Naive thymus-derived CD4-positive, alpha-beta T cell (primary cell): ENCODE results near the gene LNPK. TPM values are rescaled to one million over a fixed set of nuclear protein-coding genes. Genes with fewer than 3 reads are reported as not detected.
"Not testable (repeated sequence)": the region's sequence is repeated elsewhere in the genome, so short reads cannot be mapped to it uniquely, and the experiment has no call there.

Source experiments
- ATAC-seq: fragments of 150-1000 bp; cut with Tn5 transposase; 2 replicates; pipeline ENCODE4 v1.10.0; 2021; ENCODE audit warnings: mild to moderate bottlenecking, moderate library complexity
- CTCF ChIA-PET: fragments of 350-600 bp; sonication (Branson Sonifier 250); formaldehyde crosslinking; loops from one replicate; lab custom pipeline; 2021; ENCODE audit warnings: antibody characterized with exemption; lab: Charles Lee
- POLR2A ChIA-PET: fragments of 350-600 bp; sonication (Branson Sonifier 250); formaldehyde crosslinking; loops from one replicate; lab custom pipeline; 2021; ENCODE audit warnings: antibody characterized with exemption, inconsistent platforms; lab: Charles Lee
- DNase-seq, 9 donors: peaks; one replicate each; pipeline versions ENCODE4 v3.0.0 to v3.0.0-alpha.2; 2020 to 2022; ENCODE audit warnings: mixed read lengths in 1 of 9
- H3K27ac ChIP-seq: one replicate; pipeline ENCODE4 v1.7.0; 2013; ENCODE audit warnings: mild to moderate bottlenecking, low read depth, low read length, moderate library complexity
- H3K27me3 ChIP-seq, 2 donors: one replicate each; pipeline ENCODE4 v1.7.0; 2013; ENCODE audit warnings: low read length in 2 of 2, mild to moderate bottlenecking in 2 of 2, moderate library complexity in 2 of 2; ENCODE audit not compliant: control insufficient read depth in 2 of 2, insufficient read depth in 2 of 2
- H3K36me3 ChIP-seq, 3 experiments: 1 replicate in 2 of 3; 2 replicates in 1 of 3; pipeline ENCODE4 v1.7.0; 2013; ENCODE audit warnings: low read length in 3 of 3, mild to moderate bottlenecking in 3 of 3, moderate library complexity in 1 of 3; ENCODE audit not compliant: insufficient read depth in 3 of 3, control insufficient read depth in 2 of 3
- H3K4me1 ChIP-seq, 2 donors: one replicate each; pipeline ENCODE4 v1.7.0; 2013; ENCODE audit warnings: low read length in 2 of 2, mild to moderate bottlenecking in 2 of 2, moderate library complexity in 1 of 2; ENCODE audit not compliant: control insufficient read depth in 2 of 2, insufficient read depth in 2 of 2
- H3K4me3 ChIP-seq: 2 replicates; pipeline ENCODE4 v1.7.0; 2013; ENCODE audit warnings: mild to moderate bottlenecking, low read length
- H3K9me3 ChIP-seq, 3 experiments: 1 replicate in 2 of 3; 2 replicates in 1 of 3; pipeline ENCODE4 v1.7.0; 2013; ENCODE audit warnings: low read length in 3 of 3; ENCODE audit not compliant: control insufficient read depth in 2 of 3
- H3K27ac Mint-ChIP-seq, 9 donors: one replicate each; pipeline ENCODE4 v1.8.0; 2020 to 2022; ENCODE audit warnings: mixed read lengths in 9 of 9, mild to moderate bottlenecking in 8 of 9, moderate library complexity in 5 of 9, inconsistent platforms in 2 of 9
- H3K27me3 Mint-ChIP-seq, 5 donors: one replicate each; pipeline ENCODE4 v1.8.0; 2021 to 2022; ENCODE audit warnings: mixed read lengths in 5 of 5, mild to moderate bottlenecking in 1 of 5
- H3K36me3 Mint-ChIP-seq, 5 donors: one replicate each; pipeline ENCODE4 v1.8.0; 2020 to 2022; ENCODE audit warnings: mixed read lengths in 5 of 5, mild to moderate bottlenecking in 3 of 5, inconsistent platforms in 1 of 5
- H3K4me1 Mint-ChIP-seq, 7 donors: one replicate each; pipeline ENCODE4 v1.8.0; 2020 to 2022; ENCODE audit warnings: mixed read lengths in 7 of 7, mild to moderate bottlenecking in 3 of 7, inconsistent platforms in 1 of 7
- H3K4me3 Mint-ChIP-seq, 10 donors: one replicate each; pipeline ENCODE4 v1.8.0; 2020 to 2022; ENCODE audit warnings: mild to moderate bottlenecking in 10 of 10, mixed read lengths in 10 of 10, moderate library complexity in 6 of 10, inconsistent platforms in 2 of 10
- H3K9me3 Mint-ChIP-seq, 11 donors: one replicate each; pipeline ENCODE4 v1.8.0; 2020 to 2022; ENCODE audit warnings: mixed read lengths in 11 of 11, mild to moderate bottlenecking in 4 of 11, inconsistent platforms in 1 of 11, moderate library complexity in 1 of 11
- intact Hi-C, 2 donors: fragments of 100-400 bp; cut with micrococcal nuclease; formaldehyde crosslinking; loops; one replicate each; pipeline ENCODE4 v1.15.1; 2023
- polyA plus RNA-seq, 2 donors: library from polyadenylated mRNA; unstranded; fragments of 300-500 nt; fragmentation: Illumina TruSeq; gene quantifications; one replicate each; pipeline ENCODE4 v1.2.3, GENCODE V29; 2021
- total RNA-seq, 6 experiments: library from RNA in 5 of 6; stranded (reverse) in 5 of 6; gene quantifications; 1 replicate in 5 of 6; 2 replicates in 1 of 6; pipeline ENCODE4 v1.2.3 and lab custom pipeline; 2021 to 2026

LNPK gene
- total and polyA plus RNA-seq, 7 experiments from 2014 or later = 13.7 to 36.8 (median 24.0) TPM

DNA sequence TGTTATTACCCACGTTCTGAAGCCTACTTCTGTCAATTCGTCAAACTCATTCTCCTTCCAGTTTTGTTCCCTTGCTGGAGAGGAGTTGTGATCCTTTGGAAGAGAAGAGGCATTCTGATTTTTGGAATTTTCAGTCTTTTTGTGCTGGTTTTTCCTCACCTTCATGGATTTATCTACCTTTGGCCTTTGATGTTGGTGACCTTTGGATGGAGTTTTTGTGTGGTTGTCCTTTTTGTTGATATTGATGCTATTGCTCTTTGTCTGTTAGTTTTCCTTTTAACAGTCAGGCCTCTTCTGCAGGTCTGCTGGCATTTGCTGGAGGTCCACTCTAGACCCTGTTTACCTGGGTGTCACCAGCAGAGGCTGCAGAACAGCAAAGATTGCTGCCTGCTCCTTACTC is 88.8 kb downstream of the LNPK start:
- H3K4me1 Mint-ChIP-seq, H3K9me3 Mint-ChIP-seq, H3K27ac ChIP-seq, H3K27me3 ChIP-seq, ATAC-seq, CTCF ChIA-PET, H3K4me3 Mint-ChIP-seq, H3K27ac Mint-ChIP-seq, H3K4me1 ChIP-seq, intact Hi-C loops, H3K9me3 ChIP-seq, H3K36me3 ChIP-seq, POLR2A ChIA-PET, H3K4me3 ChIP-seq, DNase-seq, H3K36me3 Mint-ChIP-seq: not testable (repeated sequence)
- peaks cover 15 to 34% (median 31%) of the 10 kb centered on the region in 5 donors for H3K27me3 Mint-ChIP-seq

DNA sequence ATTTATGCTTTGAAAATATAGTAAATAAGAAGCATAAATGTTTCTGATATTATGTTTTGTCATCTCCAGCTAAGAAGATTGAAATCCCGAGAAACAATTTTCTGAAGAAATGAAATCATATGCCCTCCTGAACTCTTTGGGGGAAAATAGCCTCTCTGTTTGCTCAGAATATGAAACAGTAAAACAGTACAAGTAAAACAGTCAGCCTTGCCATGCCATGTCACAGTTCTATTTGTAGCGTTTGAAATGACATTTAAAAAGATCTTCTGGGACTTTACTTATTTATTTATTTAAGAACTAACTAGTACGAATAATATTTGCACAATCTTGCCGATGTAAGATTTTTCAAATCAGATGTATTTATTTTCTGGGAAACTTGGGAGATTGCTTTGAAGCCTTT is 98.0 kb downstream of the LNPK start:
- POLR2A ChIA-PET = no interaction called here

DNA sequence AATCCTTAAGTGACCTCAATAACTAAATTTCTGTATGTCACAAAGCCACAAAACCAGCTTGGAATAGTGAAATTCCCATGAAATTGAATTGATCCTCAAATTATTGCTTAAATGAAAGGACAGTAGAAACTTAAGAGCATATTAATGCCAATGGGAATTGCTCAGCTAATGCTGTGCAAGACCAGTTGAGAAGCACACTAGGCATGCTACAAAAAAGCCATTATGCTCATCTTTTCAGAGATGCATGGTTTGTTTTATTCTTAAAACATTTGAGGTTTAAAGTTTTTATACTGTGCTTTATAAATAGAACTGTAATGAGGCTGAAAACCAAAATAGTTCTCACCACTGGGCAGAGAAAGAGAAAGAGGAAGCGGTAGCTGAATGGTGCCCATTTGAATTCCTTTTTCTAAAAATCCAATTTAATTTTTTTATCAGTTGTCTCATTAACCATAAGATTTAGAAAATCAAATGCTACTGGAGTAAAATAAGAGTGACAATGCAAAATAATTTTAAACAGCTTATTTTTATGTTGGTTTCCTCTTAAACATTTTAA is 98.6 kb downstream of the LNPK start:
- intact Hi-C loops = no loop called here
- no peak overlapping the region for H3K4me3 Mint-ChIP-seq

More for the DNA sequence above, 98.0 kb downstream of the LNPK start:
- Histone ChIP-seq H3K36me3 (no peaks in the 10 kb centered on the region), H3K9me3 (no peaks in the 10 kb centered on the region), H3K27ac (no peak overlapping the region), H3K4me3 (no peak overlapping the region), H3K27me3 (no peaks in the 10 kb centered on the region), H3K4me1 (no peaks in the 10 kb centered on the region)
- no peak for ATAC-seq
- Mint-ChIP-seq H3K36me3 (no peaks in the 10 kb centered on the region), H3K27ac (no peak overlapping the region), H3K9me3 (no peaks in the 10 kb centered on the region), H3K27me3 (peaks cover 25 to 36% (median 31%) of the 10 kb centered on the region in 5 donors), H3K4me3 (no peak overlapping the region), H3K4me1 (no peaks in the 10 kb centered on the region)
- intact Hi-C loops = no loop called here
- no peak for DNase-seq
- CTCF ChIA-PET = no interaction called here

GRCh38 chr2:175895957-175896356 is 106.1 kb downstream of the LNPK start:
- intact Hi-C loops, H3K27ac Mint-ChIP-seq, DNase-seq, H3K36me3 Mint-ChIP-seq, H3K36me3 ChIP-seq, H3K9me3 ChIP-seq, H3K4me3 Mint-ChIP-seq, POLR2A ChIA-PET, H3K4me3 ChIP-seq, H3K4me1 ChIP-seq, H3K27me3 ChIP-seq, ATAC-seq, H3K4me1 Mint-ChIP-seq, CTCF ChIA-PET, H3K27ac ChIP-seq: not testable (repeated sequence)
- peaks cover 5 to 32% (median 28%) of the 10 kb centered on the region in 5 donors for H3K27me3 Mint-ChIP-seq
- peaks cover 0 to 13% (median 3%) of the 10 kb centered on the region in 11 donors for H3K9me3 Mint-ChIP-seq

More for the DNA sequence above, 98.6 kb downstream of the LNPK start:
- Mint-ChIP-seq H3K36me3 (no peaks in the 10 kb centered on the region), H3K9me3 (no peaks in the 10 kb centered on the region), H3K27ac (no peak overlapping the region), H3K27me3 (peaks cover 24 to 35% (median 30%) of the 10 kb centered on the region in 5 donors), H3K4me1 (no peaks in the 10 kb centered on the region)
- Histone ChIP-seq H3K9me3 (no peaks in the 10 kb centered on the region), H3K27me3 (no peaks in the 10 kb centered on the region), H3K36me3 (no peaks in the 10 kb centered on the region), H3K4me1 (no peaks in the 10 kb centered on the region), H3K4me3 (no peak overlapping the region), H3K27ac (no peak overlapping the region)
- POLR2A ChIA-PET = no interaction called here
- CTCF ChIA-PET = no interaction called here
- ATAC-seq (no peak), DNase-seq (no peak)

DNA sequence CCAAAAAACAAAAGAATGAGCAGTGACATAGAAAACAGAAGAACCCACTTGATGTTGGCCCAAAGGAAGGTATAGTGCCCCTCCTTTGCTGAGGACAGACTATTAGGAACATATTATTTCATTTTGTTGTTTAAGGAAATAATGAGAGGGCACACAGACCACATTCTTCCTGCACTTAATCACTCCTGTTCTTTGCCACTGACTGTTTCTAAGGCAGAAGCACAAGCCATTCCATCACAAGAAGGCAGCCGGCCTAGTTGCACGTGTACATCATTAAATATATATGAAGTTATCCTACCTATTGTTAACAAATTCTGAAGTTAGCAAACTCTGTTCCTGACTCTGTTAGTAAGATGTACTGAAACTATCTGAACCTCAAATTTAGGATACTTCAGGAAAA is 110.0 kb downstream of the LNPK start:
- Mint-ChIP-seq H3K27ac (no peak overlapping the region), H3K27me3 (peaks cover 21 to 40% (median 30%) of the 10 kb centered on the region in 5 donors), H3K4me3 (no peak overlapping the region), H3K9me3 (peaks cover 0 to 13% (median 3%) of the 10 kb centered on the region in 11 donors), H3K4me1 (no peaks in the 10 kb centered on the region), H3K36me3 (no peaks in the 10 kb centered on the region)
- no peak overlapping the region for H3K4me3 ChIP-seq
- CTCF ChIA-PET = no interaction called here
- no peaks in the 10 kb centered on the region for H3K27me3 ChIP-seq
- H3K9me3 ChIP-seq = no peaks in the 10 kb centered on the region
- no peak for DNase-seq
- POLR2A ChIA-PET = no interaction called here
- H3K27ac ChIP-seq = no peak overlapping the region
- no peaks in the 10 kb centered on the region for H3K4me1 ChIP-seq
- no peak for ATAC-seq
- intact Hi-C loops = no loop called here
- H3K36me3 ChIP-seq = no peaks in the 10 kb centered on the region

DNA sequence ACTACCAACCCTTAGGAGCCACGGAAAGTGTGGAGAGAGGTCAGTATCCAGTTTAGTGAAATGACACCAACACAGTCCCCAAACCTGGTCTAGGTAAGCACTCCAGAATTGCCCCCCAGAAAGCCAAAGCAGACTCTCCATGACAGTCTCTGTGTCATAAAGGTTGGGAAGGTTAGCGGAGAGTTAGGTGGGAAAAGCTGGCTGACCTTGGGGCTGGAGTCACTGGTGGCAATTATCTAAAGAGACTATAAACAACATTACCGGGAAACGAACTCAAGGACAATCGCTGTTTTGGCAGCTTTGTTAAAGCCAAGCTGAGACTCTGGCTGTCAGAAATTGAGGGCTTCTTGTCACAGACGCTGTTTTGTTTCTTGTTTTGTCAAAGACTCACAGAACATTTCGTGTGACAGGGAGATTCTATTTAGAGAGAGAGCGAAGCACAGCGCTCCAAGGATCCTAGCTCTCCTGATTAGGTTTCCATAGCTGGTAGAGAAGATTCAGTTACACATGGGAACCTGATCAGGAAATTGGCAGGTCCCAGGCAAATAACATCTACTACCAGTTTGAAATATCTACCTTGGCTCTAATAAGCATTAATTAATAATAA is 111.3 kb downstream of the LNPK start:
- H3K4me1 ChIP-seq = no peaks in the 10 kb centered on the region
- intact Hi-C loops = no loop called here
- Mint-ChIP-seq H3K9me3 (peaks cover 0 to 12% (median 1%) of the 10 kb centered on the region in 11 donors), H3K4me1 (no peaks in the 10 kb centered on the region), H3K27me3 (peaks cover 24 to 45% (median 30%) of the 10 kb centered on the region in 5 donors), H3K27ac (no peak overlapping the region), H3K36me3 (no peaks in the 10 kb centered on the region), H3K4me3 (no peak overlapping the region)
- CTCF ChIA-PET = no interaction called here
- DNase-seq (no peak), ATAC-seq (no peak)
- POLR2A ChIA-PET = no interaction called here
- H3K27ac ChIP-seq = no peak overlapping the region
- no peaks in the 10 kb centered on the region for H3K36me3 ChIP-seq
- H3K27me3 ChIP-seq = no peaks in the 10 kb centered on the region
- H3K9me3 ChIP-seq = no peaks in the 10 kb centered on the region
- H3K4me3 ChIP-seq = no peak overlapping the region

DNA sequence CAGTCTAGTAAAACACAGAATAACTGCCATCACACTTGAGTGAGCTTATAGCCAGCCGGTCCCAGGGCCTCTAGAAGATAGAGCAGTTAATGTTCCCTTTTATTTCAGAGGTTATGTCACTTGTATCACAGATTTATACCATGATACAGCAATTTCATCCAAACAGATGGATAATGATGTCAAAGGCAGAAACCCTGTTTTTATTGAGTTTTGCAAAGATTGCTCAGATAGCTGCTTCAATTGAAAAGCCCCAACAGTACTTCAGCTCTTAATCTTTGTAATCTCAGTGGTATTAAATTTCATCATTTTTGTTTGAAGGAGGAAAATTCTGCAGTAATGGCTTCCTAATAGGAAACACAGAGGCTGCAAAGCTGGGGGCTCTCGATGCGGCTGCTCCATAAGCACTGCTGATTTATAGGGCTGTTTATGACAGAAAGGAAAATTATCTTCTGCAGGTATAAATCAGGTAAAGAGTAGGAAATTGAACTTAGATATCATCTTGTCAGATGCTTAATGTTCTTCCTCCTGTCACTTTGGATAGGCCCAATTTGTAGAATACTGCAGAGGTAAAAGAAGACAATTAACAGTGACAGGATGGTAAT is 112.3 kb downstream of the LNPK start:
- no peaks in the 10 kb centered on the region for H3K4me1 Mint-ChIP-seq
- intact Hi-C loops = no loop called here
- no peaks in the 10 kb centered on the region for H3K36me3 Mint-ChIP-seq
- Histone ChIP-seq H3K4me3 (no peak overlapping the region), H3K36me3 (no peaks in the 10 kb centered on the region), H3K27me3 (no peaks in the 10 kb centered on the region), H3K27ac (no peak overlapping the region), H3K4me1 (no peaks in the 10 kb centered on the region), H3K9me3 (no peaks in the 10 kb centered on the region)
- H3K27ac Mint-ChIP-seq = no peak overlapping the region
- peaks cover 0 to 5% (median 0%) of the 10 kb centered on the region in 11 donors for H3K9me3 Mint-ChIP-seq
- no peak for ATAC-seq
- peaks cover 23 to 41% (median 31%) of the 10 kb centered on the region in 5 donors for H3K27me3 Mint-ChIP-seq
- CTCF ChIA-PET = no interaction called here
- DNase-seq = no peak
- H3K4me3 Mint-ChIP-seq = no peak overlapping the region
- POLR2A ChIA-PET = no interaction called here
